Liver (tissue), 9 donors: ENCODE measurements around the gene CACNA1D. TPM values are rescaled to one million over a fixed set of nuclear protein-coding genes. Genes with fewer than 3 reads are reported as not detected.

ENCODE experiments used
- DNase-seq: peaks from one replicate; pipeline ENCODE4 v3.0.0-alpha.2; 2017; ENCODE audit warnings: low spot score
- H3K27ac ChIP-seq, 2 donors: one replicate each; pipeline ENCODE4 v1.7.0; 2013; ENCODE audit warnings: inconsistent platforms in 2 of 2, low read length in 2 of 2, control low read depth in 1 of 2, low read depth in 1 of 2, mild to moderate bottlenecking in 1 of 2
- H3K27me3 ChIP-seq, 4 donors: one replicate each; pipeline versions ENCODE4 v1.6.1 to v1.7.0; 2013; ENCODE audit warnings: low read length in 3 of 4, inconsistent platforms in 1 of 4, mild to moderate bottlenecking in 1 of 4, moderate library complexity in 1 of 4; ENCODE audit not compliant: control insufficient read depth in 4 of 4, insufficient read depth in 4 of 4
- H3K36me3 ChIP-seq, 4 donors: one replicate each; pipeline versions ENCODE4 v1.6.1 to v1.7.0; 2013; ENCODE audit warnings: low read length in 3 of 4, mild to moderate bottlenecking in 3 of 4, low read depth in 1 of 4, moderate library complexity in 1 of 4; ENCODE audit not compliant: control insufficient read depth in 4 of 4, insufficient read depth in 3 of 4
- H3K4me1 ChIP-seq, 4 donors: one replicate each; pipeline versions ENCODE4 v1.6.1 to v1.7.0; 2013; ENCODE audit warnings: low read length in 3 of 4, mild to moderate bottlenecking in 3 of 4, moderate library complexity in 1 of 4; ENCODE audit not compliant: control insufficient read depth in 4 of 4, insufficient read depth in 4 of 4
- H3K4me3 ChIP-seq, 3 donors: one replicate each; pipeline versions ENCODE4 v1.6.1 to v1.7.0; 2013; ENCODE audit warnings: low read length in 3 of 3, control low read depth in 1 of 3, low read depth in 1 of 3, mild to moderate bottlenecking in 1 of 3
- H3K9ac ChIP-seq, 2 donors: one replicate each; pipeline ENCODE4 v1.7.0; 2013; ENCODE audit warnings: low read length in 2 of 2, mild to moderate bottlenecking in 2 of 2, moderate library complexity in 2 of 2, control low read depth in 1 of 2, low read depth in 1 of 2
- H3K9me3 ChIP-seq, 4 donors: one replicate each; pipeline versions ENCODE4 v1.6.1 to v1.7.0; 2013; ENCODE audit warnings: low read length in 3 of 4; ENCODE audit not compliant: control insufficient read depth in 4 of 4
- EGR1 ChIP-seq, 2 donors: IDR thresholded peaks; 2 replicates each; pipeline ENCODE4 v1.6.1; 2016 to 2018; ENCODE audit warnings: antibody characterized with exemption in 2 of 2, low read depth in 2 of 2
- FOXA1 ChIP-seq: IDR thresholded peaks from 2 replicates; pipeline ENCODE4 v1.6.1; 2016; ENCODE audit warnings: antibody characterized with exemption
- FOXA2 ChIP-seq: IDR thresholded peaks from 2 replicates; pipeline ENCODE4 v1.6.1; 2016; ENCODE audit warnings: antibody characterized with exemption
- GABPA ChIP-seq, 2 donors: IDR thresholded peaks in 1 of 2; conservative IDR thresholded peaks in 1 of 2; 2 replicates each; pipeline ENCODE4 v1.6.1; 2016; ENCODE audit warnings: antibody characterized with exemption in 2 of 2, mild to moderate bottlenecking in 1 of 2, moderate library complexity in 1 of 2
- HNF4A ChIP-seq, 2 donors: conservative IDR thresholded peaks; 2 replicates each; pipeline ENCODE4 v1.6.1; 2016; ENCODE audit warnings: antibody characterized with exemption in 2 of 2, mild to moderate bottlenecking in 2 of 2
- JUND ChIP-seq, 2 donors: IDR thresholded peaks; 2 replicates each; pipeline ENCODE4 v1.6.1; 2016; ENCODE audit warnings: antibody characterized with exemption in 2 of 2
- NR2F2 ChIP-seq: IDR thresholded peaks from 2 replicates; pipeline ENCODE4 v1.6.1; 2016; ENCODE audit warnings: antibody characterized with exemption
- RXRA ChIP-seq, 2 donors: IDR thresholded peaks; 2 replicates each; pipeline ENCODE4 v1.6.1; 2017 to 2018; ENCODE audit warnings: antibody characterized with exemption in 2 of 2, mild to moderate bottlenecking in 1 of 2
- SP1 ChIP-seq: IDR thresholded peaks from 2 replicates; pipeline ENCODE4 v1.6.1; 2018; ENCODE audit warnings: antibody characterized with exemption, mild to moderate bottlenecking
- TAF1 ChIP-seq: conservative IDR thresholded peaks from 2 replicates; pipeline ENCODE4 v1.6.1; 2016; ENCODE audit warnings: antibody characterized with exemption, mild to moderate bottlenecking
- YY1 ChIP-seq: IDR thresholded peaks from 2 replicates; pipeline ENCODE4 v1.6.1; 2016; ENCODE audit warnings: antibody characterized with exemption, mild to moderate bottlenecking
- WGBS: extraction: QIAGEN DNeasy Blood & Tissue Kit; methylation state at CpG from one replicate; pipeline ENCODE4 v1.1.7; 2013; 5-methylcytosine and 5-hydroxymethylcytosine counted together
- polyA plus RNA-seq, 2 donors: library from polyadenylated mRNA; stranded (reverse) in 1 of 2; unstranded in 1 of 2; fragments of 200-250 nt in 1 of 2; fragments of >200 nt in 1 of 2; fragmentation: Nextera tagmentation in 1 of 2; extraction: Ambion mirVana in 1 of 2; gene quantifications; one replicate each; pipeline versions ENCODE4 v1.2.1 to v1.2.3, GENCODE V29; 2013 to 2015
- total RNA-seq, 2 donors: library from RNA; depleted of rRNA; stranded (reverse); fragments of >200 nt; gene quantifications; one replicate each; pipeline ENCODE4 v1.2.3, GENCODE V29; 2014
- TF ChIP-seq, protein P1 (sequence below): fragments of 150-350 bp; IDR thresholded peaks from 2 replicates; pipeline ENCODE4 v1.5.1; 2017; ENCODE audit warnings: improper control_type of control experiment, low read depth, low read length; ENCODE audit not compliant: missing input control
- TF ChIP-seq, protein P2 (sequence below): IDR thresholded peaks from 2 replicates; pipeline ENCODE4 v1.6.1; 2016; ENCODE audit warnings: antibody characterized with exemption, mild to moderate bottlenecking
- TF ChIP-seq, protein P3 (sequence below): IDR thresholded peaks from 2 replicates; pipeline ENCODE4 v1.6.1; 2016; ENCODE audit warnings: antibody characterized with exemption
- TF ChIP-seq, protein P4 (sequence below): IDR thresholded peaks from 2 replicates; pipeline ENCODE4 v1.6.1; 2016; ENCODE audit warnings: antibody characterized with exemption
- donor health status: healthy.
- donor health status: healthy.
- donor health status: healthy.
- donor health status: healthy.
- donor health status: healthy.

Gene CACNA1D
- total and polyA plus RNA-seq, 4 donors: 1.8 to 18.9 (median 3.4) TPM

DNA sequence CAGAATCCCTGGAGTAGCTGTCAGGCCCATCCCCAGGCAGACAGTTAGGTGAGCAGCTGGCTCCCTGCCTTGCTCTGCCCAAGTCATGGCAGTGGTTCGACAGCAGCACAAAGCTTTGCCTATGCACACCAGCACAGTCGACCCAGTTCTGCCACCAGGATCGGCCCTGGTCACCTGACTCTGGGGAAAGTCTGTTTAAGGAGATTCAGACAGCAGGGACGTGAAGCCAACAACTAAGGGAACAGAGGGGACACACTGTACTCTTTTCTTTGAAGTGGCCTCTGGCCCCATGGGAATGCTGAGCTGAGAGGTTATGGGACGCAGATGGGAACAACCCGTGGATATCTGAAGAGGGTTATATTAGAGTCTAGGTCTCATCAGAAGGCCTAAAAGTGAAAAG, 217.0 kb downstream of the CACNA1D start:
- no peak overlapping the region for H3K27ac ChIP-seq

DNA sequence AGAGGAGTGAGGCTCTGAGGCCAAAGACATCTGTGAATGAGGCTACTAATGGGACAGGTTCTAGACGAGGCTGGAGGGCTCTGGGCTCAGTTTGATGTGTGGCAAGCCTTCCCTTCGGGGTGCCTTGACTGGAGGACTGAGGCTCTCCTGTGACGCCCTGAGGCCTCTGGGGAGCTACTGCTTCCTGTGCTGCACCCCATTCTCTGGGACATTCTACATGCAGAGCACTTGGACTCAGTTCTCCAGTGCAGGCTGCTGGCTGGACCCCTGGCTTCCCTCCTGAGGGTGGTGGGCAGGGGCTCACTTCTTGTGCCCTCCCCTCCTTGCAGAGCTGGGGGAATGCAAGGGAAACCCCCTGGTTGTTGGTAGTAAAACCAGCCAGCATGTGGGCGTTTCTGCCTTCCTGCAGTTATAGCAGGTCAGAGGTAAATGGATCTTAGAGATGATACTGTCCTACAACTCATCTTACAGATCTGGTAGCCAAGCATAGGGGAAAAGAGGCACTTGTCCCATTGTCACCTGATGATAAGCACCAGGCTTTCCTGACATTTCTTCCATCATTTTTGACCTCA, 218.5 kb downstream of the CACNA1D start:
- no peak overlapping the region for H3K9ac ChIP-seq
- 92% methylated on average over 4 of the region's 4 CpGs for WGBS
- no peaks in the 10 kb centered on the region for H3K36me3 ChIP-seq
- H3K4me1 ChIP-seq: peaks cover 0 to 16% (median 6%) of the 10 kb centered on the region in 4 donors
- no peak overlapping the region for H3K27ac ChIP-seq
- H3K4me3 ChIP-seq: no peak overlapping the region
- no peaks in the 10 kb centered on the region for H3K9me3 ChIP-seq
- TF ChIP-seq, protein P1, sequence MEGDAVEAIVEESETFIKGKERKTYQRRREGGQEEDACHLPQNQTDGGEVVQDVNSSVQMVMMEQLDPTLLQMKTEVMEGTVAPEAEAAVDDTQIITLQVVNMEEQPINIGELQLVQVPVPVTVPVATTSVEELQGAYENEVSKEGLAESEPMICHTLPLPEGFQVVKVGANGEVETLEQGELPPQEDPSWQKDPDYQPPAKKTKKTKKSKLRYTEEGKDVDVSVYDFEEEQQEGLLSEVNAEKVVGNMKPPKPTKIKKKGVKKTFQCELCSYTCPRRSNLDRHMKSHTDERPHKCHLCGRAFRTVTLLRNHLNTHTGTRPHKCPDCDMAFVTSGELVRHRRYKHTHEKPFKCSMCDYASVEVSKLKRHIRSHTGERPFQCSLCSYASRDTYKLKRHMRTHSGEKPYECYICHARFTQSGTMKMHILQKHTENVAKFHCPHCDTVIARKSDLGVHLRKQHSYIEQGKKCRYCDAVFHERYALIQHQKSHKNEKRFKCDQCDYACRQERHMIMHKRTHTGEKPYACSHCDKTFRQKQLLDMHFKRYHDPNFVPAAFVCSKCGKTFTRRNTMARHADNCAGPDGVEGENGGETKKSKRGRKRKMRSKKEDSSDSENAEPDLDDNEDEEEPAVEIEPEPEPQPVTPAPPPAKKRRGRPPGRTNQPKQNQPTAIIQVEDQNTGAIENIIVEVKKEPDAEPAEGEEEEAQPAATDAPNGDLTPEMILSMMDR: no peak
- TF ChIP-seq, protein P2, sequence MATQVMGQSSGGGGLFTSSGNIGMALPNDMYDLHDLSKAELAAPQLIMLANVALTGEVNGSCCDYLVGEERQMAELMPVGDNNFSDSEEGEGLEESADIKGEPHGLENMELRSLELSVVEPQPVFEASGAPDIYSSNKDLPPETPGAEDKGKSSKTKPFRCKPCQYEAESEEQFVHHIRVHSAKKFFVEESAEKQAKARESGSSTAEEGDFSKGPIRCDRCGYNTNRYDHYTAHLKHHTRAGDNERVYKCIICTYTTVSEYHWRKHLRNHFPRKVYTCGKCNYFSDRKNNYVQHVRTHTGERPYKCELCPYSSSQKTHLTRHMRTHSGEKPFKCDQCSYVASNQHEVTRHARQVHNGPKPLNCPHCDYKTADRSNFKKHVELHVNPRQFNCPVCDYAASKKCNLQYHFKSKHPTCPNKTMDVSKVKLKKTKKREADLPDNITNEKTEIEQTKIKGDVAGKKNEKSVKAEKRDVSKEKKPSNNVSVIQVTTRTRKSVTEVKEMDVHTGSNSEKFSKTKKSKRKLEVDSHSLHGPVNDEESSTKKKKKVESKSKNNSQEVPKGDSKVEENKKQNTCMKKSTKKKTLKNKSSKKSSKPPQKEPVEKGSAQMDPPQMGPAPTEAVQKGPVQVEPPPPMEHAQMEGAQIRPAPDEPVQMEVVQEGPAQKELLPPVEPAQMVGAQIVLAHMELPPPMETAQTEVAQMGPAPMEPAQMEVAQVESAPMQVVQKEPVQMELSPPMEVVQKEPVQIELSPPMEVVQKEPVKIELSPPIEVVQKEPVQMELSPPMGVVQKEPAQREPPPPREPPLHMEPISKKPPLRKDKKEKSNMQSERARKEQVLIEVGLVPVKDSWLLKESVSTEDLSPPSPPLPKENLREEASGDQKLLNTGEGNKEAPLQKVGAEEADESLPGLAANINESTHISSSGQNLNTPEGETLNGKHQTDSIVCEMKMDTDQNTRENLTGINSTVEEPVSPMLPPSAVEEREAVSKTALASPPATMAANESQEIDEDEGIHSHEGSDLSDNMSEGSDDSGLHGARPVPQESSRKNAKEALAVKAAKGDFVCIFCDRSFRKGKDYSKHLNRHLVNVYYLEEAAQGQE: no peak
- TF ChIP-seq, protein P3, sequence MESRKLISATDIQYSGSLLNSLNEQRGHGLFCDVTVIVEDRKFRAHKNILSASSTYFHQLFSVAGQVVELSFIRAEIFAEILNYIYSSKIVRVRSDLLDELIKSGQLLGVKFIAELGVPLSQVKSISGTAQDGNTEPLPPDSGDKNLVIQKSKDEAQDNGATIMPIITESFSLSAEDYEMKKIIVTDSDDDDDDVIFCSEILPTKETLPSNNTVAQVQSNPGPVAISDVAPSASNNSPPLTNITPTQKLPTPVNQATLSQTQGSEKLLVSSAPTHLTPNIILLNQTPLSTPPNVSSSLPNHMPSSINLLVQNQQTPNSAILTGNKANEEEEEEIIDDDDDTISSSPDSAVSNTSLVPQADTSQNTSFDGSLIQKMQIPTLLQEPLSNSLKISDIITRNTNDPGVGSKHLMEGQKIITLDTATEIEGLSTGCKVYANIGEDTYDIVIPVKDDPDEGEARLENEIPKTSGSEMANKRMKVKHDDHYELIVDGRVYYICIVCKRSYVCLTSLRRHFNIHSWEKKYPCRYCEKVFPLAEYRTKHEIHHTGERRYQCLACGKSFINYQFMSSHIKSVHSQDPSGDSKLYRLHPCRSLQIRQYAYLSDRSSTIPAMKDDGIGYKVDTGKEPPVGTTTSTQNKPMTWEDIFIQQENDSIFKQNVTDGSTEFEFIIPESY: no peak
- TF ChIP-seq FOXA2 (no peak), RXRA (IDR thresholded peaks at IDR 0.05) (no peak), HNF4A (conservative IDR thresholded peaks at IDR 0.05) (no peak)
- no peak for DNase-seq
- no peaks in the 10 kb centered on the region for H3K27me3 ChIP-seq

More for the DNA sequence above, 217.0 kb downstream of the CACNA1D start:
- H3K36me3 ChIP-seq: no peaks in the 10 kb centered on the region
- TF ChIP-seq FOXA1 (no peak), TAF1 (no peak), JUND (IDR thresholded peaks at IDR 0.05) (no peak), HNF4A (conservative IDR thresholded peaks at IDR 0.05) (no peak), SP1 (no peak), GABPA (IDR thresholded peaks at IDR 0.05 in 1 of 2, conservative IDR thresholded peaks at IDR 0.05 in 1 of 2) (no peak), RXRA (IDR thresholded peaks at IDR 0.05) (no peak), NR2F2 (no peak), EGR1 (IDR thresholded peaks at IDR 0.05; ENCODE audit: low read depth in 2 of 2) (no peak), YY1 (no peak)
- TF ChIP-seq, protein P2: no peak
- TF ChIP-seq, protein P1: no peak
- TF ChIP-seq, protein P4, sequence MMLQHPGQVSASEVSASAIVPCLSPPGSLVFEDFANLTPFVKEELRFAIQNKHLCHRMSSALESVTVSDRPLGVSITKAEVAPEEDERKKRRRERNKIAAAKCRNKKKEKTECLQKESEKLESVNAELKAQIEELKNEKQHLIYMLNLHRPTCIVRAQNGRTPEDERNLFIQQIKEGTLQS: no peak
- no peak for DNase-seq
- 85% methylated on average over 6 of the region's 6 CpGs for WGBS
- H3K9me3 ChIP-seq: no peaks in the 10 kb centered on the region
- H3K4me1 ChIP-seq: peaks cover 1 to 26% (median 14%) of the 10 kb centered on the region in 4 donors
- no peak overlapping the region for H3K4me3 ChIP-seq
- H3K9ac ChIP-seq: no peak overlapping the region
- no peaks in the 10 kb centered on the region for H3K27me3 ChIP-seq
